K562 (cell line): Measurements from ENCODE around the gene CNTROB. TPM values are rescaled to one million over a fixed set of nuclear protein-coding genes. Genes with fewer than 3 reads are reported as not detected.

Experiments
- CBX5 ChIP-seq: IDR thresholded peaks from 2 replicates; pipeline ENCODE4 v1.6.1; 2014; ENCODE audit warnings: low read depth, borderline replicate concordance
- GATAD2B ChIP-seq: fragments of 450-650 bp; IDR thresholded peaks from 2 replicates; pipeline ENCODE4 v1.6.1; 2017; ENCODE audit warnings: mild to moderate bottlenecking, borderline replicate concordance
- HSF4 ChIP-seq: fragments of 250-450 bp; sonication (Bioruptor Pico); IDR thresholded peaks from 2 replicates; pipeline ENCODE4 v2.1.2; 2022; ENCODE audit warnings: mild to moderate bottlenecking, moderate library complexity, borderline replicate concordance
- KDM1A ChIP-seq, 2 experiments: fragments of 450-650 bp; IDR thresholded peaks; 2 replicates each; pipeline ENCODE4 v1.6.1; 2016; ENCODE audit warnings: mild to moderate bottlenecking in 2 of 2
- L3MBTL2 ChIP-seq: fragments of 450-650 bp; IDR thresholded peaks from 2 replicates; pipeline ENCODE4 v1.6.1; 2016; ENCODE audit warnings: mild to moderate bottlenecking, moderate library complexity
- MIER1 ChIP-seq: fragments of 450-650 bp; IDR thresholded peaks from 2 replicates; pipeline ENCODE4 v1.6.1; 2016; ENCODE audit warnings: antibody characterized with exemption, mild to moderate bottlenecking, low read depth
- MTA3 ChIP-seq: fragments of 450-650 bp; formaldehyde crosslinking; IDR thresholded peaks from 2 replicates; pipeline ENCODE4 v1.6.1; 2017; ENCODE audit warnings: mild to moderate bottlenecking, borderline replicate concordance
- MYC ChIP-seq, 2 experiments: fragments of 250-450 bp in 1 of 2; sonication (Bioruptor Pico) in 1 of 2; IDR thresholded peaks; 2 replicates each; pipeline versions ENCODE4 v1.5.1 to v1.6.1; 2012 to 2021; ENCODE audit warnings: low read depth in 2 of 2, borderline replicate concordance in 1 of 2, improper control_type of control experiment in 1 of 2, low read length in 1 of 2, mild to moderate bottlenecking in 1 of 2, moderate library complexity in 1 of 2
- PKNOX1 ChIP-seq: fragments of 450-650 bp; IDR thresholded peaks from 2 replicates; pipeline ENCODE4 v1.6.1; 2016
- RBM14 ChIP-seq: fragments of 200-400 bp; formaldehyde crosslinking; IDR thresholded peaks from 2 replicates; pipeline ENCODE4 v1.6.1; 2018; ENCODE audit warnings: low read depth, mild to moderate bottlenecking, low read length, moderate library complexity, borderline replicate concordance; ENCODE audit not compliant: insufficient read depth
- SAFB ChIP-seq: fragments of 200-400 bp; formaldehyde crosslinking; IDR thresholded peaks from 2 replicates; pipeline ENCODE4 v1.6.1; 2017; ENCODE audit warnings: low read depth, low read length, borderline replicate concordance
- SPI1 ChIP-seq: IDR thresholded peaks from 2 replicates; pipeline ENCODE4 v1.6.1; 2011; ENCODE audit warnings: low read depth, low read length, control low read depth, borderline replicate concordance
- TEAD2 ChIP-seq: fragments of 450-650 bp; IDR thresholded peaks from 2 replicates; pipeline ENCODE4 v1.6.1; 2016; ENCODE audit warnings: missing genetic modification characterization, control low read depth, missing compliant biosample characterization
- XRCC3 ChIP-seq: fragments of 450-650 bp; IDR thresholded peaks from 2 replicates; pipeline ENCODE4 v1.6.1; 2017; ENCODE audit warnings: mild to moderate bottlenecking, moderate library complexity
- ZBTB26 ChIP-seq: fragments of 450-650 bp; formaldehyde crosslinking; IDR thresholded peaks from 2 replicates; pipeline ENCODE4 v1.4.0; 2022; ENCODE audit warnings: missing genetic modification characterization
- ZKSCAN8 ChIP-seq: fragments of 200-800 bp; sonication (Bioruptor generic); IDR thresholded peaks from 2 replicates; pipeline ENCODE4 v1.6.1; 2016; ENCODE audit warnings: missing genetic modification characterization, missing compliant biosample characterization
- ZNF174 ChIP-seq: fragments of 250-450 bp; sonication (Bioruptor Pico); IDR thresholded peaks from 2 replicates; pipeline ENCODE4 v1.4.0; 2020; ENCODE audit warnings: mild to moderate bottlenecking
- ZNF316 ChIP-seq: fragments of 450-650 bp; IDR thresholded peaks from 2 replicates; pipeline ENCODE4 v1.6.1; 2016
- ZNF431 ChIP-seq: sonication (generic); formaldehyde crosslinking; IDR thresholded peaks from 2 replicates; pipeline ENCODE4 v1.8.0; 2022; ENCODE audit warnings: mild to moderate bottlenecking, missing genetic modification reagents
- polyA plus RNA-seq, 8 experiments: library from polyadenylated mRNA; depleted of rRNA in 4 of 8; stranded (reverse) in 5 of 8; unstranded in 3 of 8; fragments of >200 nt; fragmentation: Nextera tagmentation in 2 of 8; fragmentation: Illumina TruSeq in 1 of 8; extraction: Ambion mirVana in 2 of 8; extraction: Trizol in 1 of 8; gene quantifications; 2 replicates each; pipeline versions ENCODE4 v1.2.1 to v1.2.3, GENCODE V29; 2011 to 2014; ENCODE audit warnings: inconsistent platforms in 1 of 8, missing spikeins in 1 of 8
- total RNA-seq, 7 experiments: library from RNA; depleted of rRNA in 6 of 7; stranded (reverse); fragments of >200 nt in 6 of 7; fragmentation: Illumina TruSeq in 2 of 7; extraction: Trizol in 2 of 7; gene quantifications; 2 replicates each; pipeline versions ENCODE4 v1.2.1 to v1.2.3, GENCODE V29; 2011 to 2021; ENCODE audit warnings: low replicate concordance in 1 of 7
- TF ChIP-seq, protein P1 (sequence below): sonication (generic); formaldehyde crosslinking; IDR thresholded peaks from 2 replicates; pipeline ENCODE4 v1.8.0; 2023; ENCODE audit warnings: mild to moderate bottlenecking, missing genetic modification reagents
- TF ChIP-seq, protein P2 (sequence below): fragments of 250-450 bp; sonication (Bioruptor Pico); IDR thresholded peaks from 2 replicates; pipeline ENCODE4 v1.8.0; 2022; ENCODE audit warnings: inconsistent platforms

The CNTROB gene
- total and polyA plus RNA-seq, 9 of the 15 experiments (the other 6 are each of a cell fraction or from before 2014, with no cell fraction given): 1.9 to 33.3 (median 23.0) TPM

GRCh38 chr17:7885367-7886226 lies 46.4 kb upstream of the CNTROB start (continued):
- TF ChIP-seq, protein P1, sequence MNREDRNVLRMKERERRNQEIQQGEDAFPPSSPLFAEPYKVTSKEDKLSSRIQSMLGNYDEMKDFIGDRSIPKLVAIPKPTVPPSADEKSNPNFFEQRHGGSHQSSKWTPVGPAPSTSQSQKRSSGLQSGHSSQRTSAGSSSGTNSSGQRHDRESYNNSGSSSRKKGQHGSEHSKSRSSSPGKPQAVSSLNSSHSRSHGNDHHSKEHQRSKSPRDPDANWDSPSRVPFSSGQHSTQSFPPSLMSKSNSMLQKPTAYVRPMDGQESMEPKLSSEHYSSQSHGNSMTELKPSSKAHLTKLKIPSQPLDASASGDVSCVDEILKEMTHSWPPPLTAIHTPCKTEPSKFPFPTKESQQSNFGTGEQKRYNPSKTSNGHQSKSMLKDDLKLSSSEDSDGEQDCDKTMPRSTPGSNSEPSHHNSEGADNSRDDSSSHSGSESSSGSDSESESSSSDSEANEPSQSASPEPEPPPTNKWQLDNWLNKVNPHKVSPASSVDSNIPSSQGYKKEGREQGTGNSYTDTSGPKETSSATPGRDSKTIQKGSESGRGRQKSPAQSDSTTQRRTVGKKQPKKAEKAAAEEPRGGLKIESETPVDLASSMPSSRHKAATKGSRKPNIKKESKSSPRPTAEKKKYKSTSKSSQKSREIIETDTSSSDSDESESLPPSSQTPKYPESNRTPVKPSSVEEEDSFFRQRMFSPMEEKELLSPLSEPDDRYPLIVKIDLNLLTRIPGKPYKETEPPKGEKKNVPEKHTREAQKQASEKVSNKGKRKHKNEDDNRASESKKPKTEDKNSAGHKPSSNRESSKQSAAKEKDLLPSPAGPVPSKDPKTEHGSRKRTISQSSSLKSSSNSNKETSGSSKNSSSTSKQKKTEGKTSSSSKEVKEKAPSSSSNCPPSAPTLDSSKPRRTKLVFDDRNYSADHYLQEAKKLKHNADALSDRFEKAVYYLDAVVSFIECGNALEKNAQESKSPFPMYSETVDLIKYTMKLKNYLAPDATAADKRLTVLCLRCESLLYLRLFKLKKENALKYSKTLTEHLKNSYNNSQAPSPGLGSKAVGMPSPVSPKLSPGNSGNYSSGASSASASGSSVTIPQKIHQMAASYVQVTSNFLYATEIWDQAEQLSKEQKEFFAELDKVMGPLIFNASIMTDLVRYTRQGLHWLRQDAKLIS: no peak
- TF ChIP-seq ZNF431 (no peak), MYC (IDR thresholded peaks at IDR 0.05; ENCODE audit: low read depth, low read length) (no peak; the same call in 1 of the 2 replicates), MYC (CRISPR knock-in tag; IDR thresholded peaks at IDR 0.05; ENCODE audit: borderline replicate concordance, low read depth) (no peak; the same call in 1 of the 2 replicates), TEAD2 (tag) (no peak), SPI1 (no peak), L3MBTL2 (no peak), ZKSCAN8 (CRISPR knock-in tag) (no peak), ZBTB26 (CRISPR knock-in tag) (no peak), SAFB (peak; percentile 32; the same call in 1 of the 2 replicates), ZNF174 (CRISPR knock-in tag) (no peak), CBX5 (no peak), ZNF316 (no peak), MTA3 (no peak), XRCC3 (no peak), MIER1 (no peak), GATAD2B (no peak), RBM14 (no peak), KDM1A (IDR thresholded peaks at IDR 0.05) (no peak), PKNOX1 (peak; percentile 89), HSF4 (no peak)
- TF ChIP-seq, protein P2, sequence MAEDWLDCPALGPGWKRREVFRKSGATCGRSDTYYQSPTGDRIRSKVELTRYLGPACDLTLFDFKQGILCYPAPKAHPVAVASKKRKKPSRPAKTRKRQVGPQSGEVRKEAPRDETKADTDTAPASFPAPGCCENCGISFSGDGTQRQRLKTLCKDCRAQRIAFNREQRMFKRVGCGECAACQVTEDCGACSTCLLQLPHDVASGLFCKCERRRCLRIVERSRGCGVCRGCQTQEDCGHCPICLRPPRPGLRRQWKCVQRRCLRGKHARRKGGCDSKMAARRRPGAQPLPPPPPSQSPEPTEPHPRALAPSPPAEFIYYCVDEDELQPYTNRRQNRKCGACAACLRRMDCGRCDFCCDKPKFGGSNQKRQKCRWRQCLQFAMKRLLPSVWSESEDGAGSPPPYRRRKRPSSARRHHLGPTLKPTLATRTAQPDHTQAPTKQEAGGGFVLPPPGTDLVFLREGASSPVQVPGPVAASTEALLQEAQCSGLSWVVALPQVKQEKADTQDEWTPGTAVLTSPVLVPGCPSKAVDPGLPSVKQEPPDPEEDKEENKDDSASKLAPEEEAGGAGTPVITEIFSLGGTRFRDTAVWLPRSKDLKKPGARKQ (CRISPR knock-in tag): no peak
